Activated T-helper 1 cell treated with anti-CD3 and anti-CD28 coated beads, Interleukin-2, amount 50 U/mL, for 16 hours (primary cell): ENCODE measurements around the gene FXYD6.

Experiments used
- DNase-seq, 2 donors: peaks; one replicate each; pipeline ENCODE4 v3.0.0-alpha.2; 2020; ENCODE audit warnings: low read depth in 1 of 2, low spot score in 1 of 2

Gene FXYD6

GRCh38 chr11:117849781-117850414 is 26.6 kb downstream of the FXYD6 start:
- DNase-seq, result no peak

GRCh38 chr11:117843666-117844484 is 32.6 kb downstream of the FXYD6 start:
- peak; percentile 71 to 80 for DNase-seq

- no peak for DNase-seq
Observed at GRCh38 chr11:117842131-117842941, 34.1 kb downstream of the FXYD6 start.

- no peak for DNase-seq
Observed at GRCh38 chr11:117841551-117842031, 34.9 kb downstream of the FXYD6 start.

GRCh38 chr11:117840881-117841550 is 35.4 kb downstream of the FXYD6 start:
- DNase-seq, result no peak

- DNase-seq, result no peak
Observed at GRCh38 chr11:117839936-117840813, 36.3 kb downstream of the FXYD6 start.

GRCh38 chr11:117839380-117839881 is 37.0 kb downstream of the FXYD6 start:
- no peak for DNase-seq

- no peak for DNase-seq
Observed at GRCh38 chr11:117838901-117839300, 37.6 kb downstream of the FXYD6 start.

GRCh38 chr11:117837791-117838190 is 38.7 kb downstream of the FXYD6 start:
- no peak for DNase-seq

GRCh38 chr11:117837070-117837776 is 39.2 kb downstream of the FXYD6 start:
- DNase-seq, result no peak

- no peak for DNase-seq
Observed at GRCh38 chr11:117836077-117836960, 40.1 kb downstream of the FXYD6 start.

GRCh38 chr11:117835576-117835975 is 40.9 kb downstream of the FXYD6 start:
- no peak for DNase-seq

GRCh38 chr11:117834838-117835443 is 41.5 kb downstream of the FXYD6 start:
- no peak for DNase-seq

- no peak for DNase-seq
Observed at GRCh38 chr11:117834068-117834810, 42.2 kb downstream of the FXYD6 start.

- DNase-seq, result no peak
Observed at GRCh38 chr11:117833401-117833891, 43.0 kb downstream of the FXYD6 start.

GRCh38 chr11:117832511-117832910 is 43.9 kb downstream of the FXYD6 start:
- DNase-seq, result no peak
